GM11168 (cell line): ENCODE data around the gene TARBP1.
"Not testable (repeated sequence)": the region's sequence is repeated elsewhere in the genome, so short reads cannot be mapped to it uniquely, and the experiment has no call there.

ENCODE experiments used
- in situ Hi-C: fragments of 300-500 bp; cut with MboI; formaldehyde crosslinking; loops from one replicate; pipeline ENCODE4 v1.12.0; 2022; ENCODE audit warnings: low sequenced_read_pairs; ENCODE audit not compliant: unreplicated experiment

The TARBP1 gene

GRCh38 chr1:234400773-234401172 lies 78.2 kb downstream of the TARBP1 start:
- in situ Hi-C loops: no loop called here

- in situ Hi-C loops: not testable (repeated sequence)
Measured at GRCh38 chr1:234399515-234399914, 79.5 kb downstream of the TARBP1 start.

- in situ Hi-C loops: no loop called here
Measured at GRCh38 chr1:234398849-234399381, 80.1 kb downstream of the TARBP1 start.

GRCh38 chr1:234397732-234398131 lies 81.2 kb downstream of the TARBP1 start:
- in situ Hi-C loops: no loop called here

GRCh38 chr1:234396871-234397270 lies 82.1 kb downstream of the TARBP1 start:
- in situ Hi-C loops: no loop called here

- in situ Hi-C loops: no loop called here
Measured at GRCh38 chr1:234396092-234396491, 82.9 kb downstream of the TARBP1 start.

GRCh38 chr1:234395297-234395696 lies 83.7 kb downstream of the TARBP1 start:
- in situ Hi-C loops: no loop called here

- in situ Hi-C loops: no loop called here
Measured at GRCh38 chr1:234393190-234393589, 85.8 kb downstream of the TARBP1 start.

GRCh38 chr1:234388094-234388493 lies 90.9 kb downstream of the TARBP1 start:
- in situ Hi-C loops: no loop called here

GRCh38 chr1:234386122-234386521 lies 92.9 kb downstream of the TARBP1 start:
- in situ Hi-C loops: no loop called here

GRCh38 chr1:234381699-234382555 lies 97.1 kb downstream of the TARBP1 start:
- in situ Hi-C loops: no loop called here

- in situ Hi-C loops: not testable (repeated sequence)
Measured at GRCh38 chr1:234379591-234380109, 99.3 kb downstream of the TARBP1 start.

GRCh38 chr1:234375672-234376071 lies 103.3 kb downstream of the TARBP1 start:
- in situ Hi-C loops: no loop called here

- in situ Hi-C loops: no loop called here
Measured at GRCh38 chr1:234373959-234374254, 105.1 kb downstream of the TARBP1 start.

GRCh38 chr1:234373064-234373958 lies 105.7 kb downstream of the TARBP1 start, which contains the start of gene COA6:
Gene COA6 (plus strand): TSS chr1:234373456. CDS start chr1:234373467, 11 bp downstream.
- in situ Hi-C loops: no loop called here

GRCh38 chr1:234372011-234372757 lies 106.8 kb downstream of the TARBP1 start:
- in situ Hi-C loops: no loop called here

- in situ Hi-C loops: no loop called here
Measured at GRCh38 chr1:234371414-234371813, 107.6 kb downstream of the TARBP1 start.

- in situ Hi-C loops: no loop called here
Measured at GRCh38 chr1:234369784-234370183, 109.2 kb downstream of the TARBP1 start.

- in situ Hi-C loops: no loop called here
Measured at GRCh38 chr1:234369033-234369430, 109.9 kb downstream of the TARBP1 start.
